Suprapubic skin (tissue), 4 donors: ENCODE data around the gene EXD3. TPM values are rescaled to one million over a fixed set of nuclear protein-coding genes. Genes with fewer than 3 reads are reported as not detected.

Source experiments
- DNase-seq, 2 donors: peaks; one replicate each; pipeline ENCODE4 v3.0.0-alpha.2; 2019; ENCODE audit warnings: low spot score in 2 of 2
- H3K27ac ChIP-seq: fragments of 200-600 bp; sonication (generic); one replicate; pipeline ENCODE4 v1.5.1; 2019
- H3K27me3 ChIP-seq: fragments of 200-600 bp; sonication (generic); one replicate; pipeline ENCODE4 v1.5.1; 2019
- H3K36me3 ChIP-seq: fragments of 200-600 bp; sonication (generic); one replicate; pipeline ENCODE4 v1.5.1; 2019
- H3K4me1 ChIP-seq: fragments of 200-600 bp; sonication (generic); one replicate; pipeline ENCODE4 v1.5.1; 2019
- H3K4me3 ChIP-seq: fragments of 200-600 bp; sonication (generic); one replicate; pipeline ENCODE4 v1.5.1; 2019; ENCODE audit warnings: mild to moderate bottlenecking
- H3K9me3 ChIP-seq: fragments of 200-600 bp; sonication (generic); one replicate; pipeline ENCODE4 v1.5.1; 2019
- EP300 ChIP-seq: sonication (generic); formaldehyde crosslinking; IDR thresholded peaks from one replicate; pipeline ENCODE4 v1.6.1; 2017; ENCODE audit warnings: antibody characterized with exemption
- POLR2A ChIP-seq, 2 donors: fragments of 450-650 bp; IDR thresholded peaks; one replicate each; pipeline ENCODE4 v1.6.1; 2017; ENCODE audit warnings: antibody characterized with exemption in 2 of 2, mild to moderate bottlenecking in 2 of 2, moderate library complexity in 2 of 2
- POLR2AphosphoS5 ChIP-seq, 3 donors: sonication (generic); formaldehyde crosslinking; IDR thresholded peaks; one replicate each; pipeline ENCODE4 v1.6.1; 2017; ENCODE audit warnings: antibody characterized with exemption in 3 of 3
- WGBS: methylation state at CpG from one replicate; pipeline ENCODE4 v1.1.5; 2018; 5-methylcytosine and 5-hydroxymethylcytosine counted together
- total RNA-seq, 4 donors: library from RNA; depleted of rRNA; stranded (reverse); fragments of >200 nt; gene quantifications; one replicate each; pipeline ENCODE4 v1.1.0, GENCODE V29; 2016
- TF ChIP-seq, protein P1 (sequence below), 2 donors: fragments of 200-600 bp in 1 of 2; fragments of 450-650 bp in 1 of 2; sonication (generic) in 1 of 2; IDR thresholded peaks; one replicate each; pipeline ENCODE4 v1.5.1; 2016 to 2019; ENCODE audit warnings: antibody characterized with exemption in 2 of 2, mild to moderate bottlenecking in 1 of 2, moderate library complexity in 1 of 2

The EXD3 gene
- total RNA-seq, 4 donors from 2014 or later: 7.3 to 54.0 (median 16.4) TPM

DNA sequence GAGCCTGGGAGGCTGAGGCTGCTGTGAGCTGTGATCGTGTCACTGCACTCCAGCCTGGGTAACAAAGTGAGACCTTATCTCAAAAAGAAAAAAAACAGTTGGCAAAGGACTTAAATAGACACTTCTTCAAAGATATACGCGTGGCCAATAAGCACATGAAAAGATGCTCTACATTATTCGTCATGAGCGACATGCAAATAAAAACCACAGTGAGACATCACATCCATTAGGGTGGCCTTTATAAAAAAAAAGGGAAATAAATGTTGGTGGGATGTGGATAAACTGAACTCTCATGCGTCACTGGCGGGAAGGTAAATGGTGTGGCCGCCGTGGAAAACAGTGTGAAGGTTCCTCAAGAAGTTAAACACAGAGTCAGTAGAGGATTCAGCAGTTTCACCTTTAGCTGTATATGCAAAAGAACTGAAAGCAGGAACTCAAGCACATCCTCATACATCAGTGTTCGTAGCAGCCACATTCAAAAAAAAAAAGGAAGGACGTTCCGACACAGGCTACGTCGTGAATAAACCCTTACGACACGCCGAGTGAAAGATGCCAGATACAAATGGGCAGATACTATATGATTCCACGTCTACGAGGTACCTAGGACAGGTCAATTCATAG is 96.4 kb downstream of the EXD3 start:
- no peak overlapping the region for H3K27ac ChIP-seq
- no peaks in the 10 kb centered on the region for H3K36me3 ChIP-seq
- no peaks in the 10 kb centered on the region for H3K4me1 ChIP-seq
- H3K27me3 ChIP-seq: no peaks in the 10 kb centered on the region
- WGBS: 82% methylated on average over 19 of the region's 19 CpGs
- no peak for DNase-seq
- H3K9me3 ChIP-seq: no peaks in the 10 kb centered on the region
- TF ChIP-seq EP300 (no peak), POLR2A (IDR thresholded peaks at IDR 0.05) (no peak), POLR2AphosphoS5 (IDR thresholded peaks at IDR 0.05) (no peak)
- TF ChIP-seq, protein P1, sequence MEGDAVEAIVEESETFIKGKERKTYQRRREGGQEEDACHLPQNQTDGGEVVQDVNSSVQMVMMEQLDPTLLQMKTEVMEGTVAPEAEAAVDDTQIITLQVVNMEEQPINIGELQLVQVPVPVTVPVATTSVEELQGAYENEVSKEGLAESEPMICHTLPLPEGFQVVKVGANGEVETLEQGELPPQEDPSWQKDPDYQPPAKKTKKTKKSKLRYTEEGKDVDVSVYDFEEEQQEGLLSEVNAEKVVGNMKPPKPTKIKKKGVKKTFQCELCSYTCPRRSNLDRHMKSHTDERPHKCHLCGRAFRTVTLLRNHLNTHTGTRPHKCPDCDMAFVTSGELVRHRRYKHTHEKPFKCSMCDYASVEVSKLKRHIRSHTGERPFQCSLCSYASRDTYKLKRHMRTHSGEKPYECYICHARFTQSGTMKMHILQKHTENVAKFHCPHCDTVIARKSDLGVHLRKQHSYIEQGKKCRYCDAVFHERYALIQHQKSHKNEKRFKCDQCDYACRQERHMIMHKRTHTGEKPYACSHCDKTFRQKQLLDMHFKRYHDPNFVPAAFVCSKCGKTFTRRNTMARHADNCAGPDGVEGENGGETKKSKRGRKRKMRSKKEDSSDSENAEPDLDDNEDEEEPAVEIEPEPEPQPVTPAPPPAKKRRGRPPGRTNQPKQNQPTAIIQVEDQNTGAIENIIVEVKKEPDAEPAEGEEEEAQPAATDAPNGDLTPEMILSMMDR (IDR thresholded peaks at IDR 0.05): no peak
- no peak overlapping the region for H3K4me3 ChIP-seq

DNA sequence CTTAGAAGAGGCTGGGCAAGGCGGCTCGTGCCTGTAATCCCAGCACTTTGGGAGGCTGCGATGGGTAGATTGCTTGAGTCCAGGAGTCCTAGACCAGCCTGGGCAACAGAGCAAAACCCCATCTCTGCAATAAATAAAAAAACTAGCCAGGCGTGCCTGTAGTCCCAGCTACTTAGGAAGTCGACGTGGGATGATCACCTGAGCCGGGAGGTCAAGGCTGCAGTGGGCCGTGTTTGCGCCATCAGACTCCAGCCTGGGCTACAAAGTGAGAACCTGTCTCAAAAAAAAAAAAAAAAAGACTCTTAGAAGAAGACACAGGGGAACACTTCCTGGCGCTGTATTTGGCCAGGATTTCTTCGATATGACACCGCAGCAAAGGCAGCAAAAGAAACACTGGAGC is 97.2 kb downstream of the EXD3 start:
- Histone ChIP-seq H3K4me1 (peaks cover 6% of the 10 kb centered on the region), H3K9me3 (no peaks in the 10 kb centered on the region), H3K4me3 (no peak overlapping the region), H3K36me3 (no peaks in the 10 kb centered on the region), H3K27me3 (no peaks in the 10 kb centered on the region), H3K27ac (no peak overlapping the region)
- 96% methylated on average over 11 of the region's 12 CpGs for WGBS
- TF ChIP-seq, protein P1 (IDR thresholded peaks at IDR 0.05): no peak
- TF ChIP-seq EP300: no peak
- TF ChIP-seq POLR2AphosphoS5 (IDR thresholded peaks at IDR 0.05): no peak
- TF ChIP-seq POLR2A (IDR thresholded peaks at IDR 0.05): no peak
- DNase-seq: no peak

DNA sequence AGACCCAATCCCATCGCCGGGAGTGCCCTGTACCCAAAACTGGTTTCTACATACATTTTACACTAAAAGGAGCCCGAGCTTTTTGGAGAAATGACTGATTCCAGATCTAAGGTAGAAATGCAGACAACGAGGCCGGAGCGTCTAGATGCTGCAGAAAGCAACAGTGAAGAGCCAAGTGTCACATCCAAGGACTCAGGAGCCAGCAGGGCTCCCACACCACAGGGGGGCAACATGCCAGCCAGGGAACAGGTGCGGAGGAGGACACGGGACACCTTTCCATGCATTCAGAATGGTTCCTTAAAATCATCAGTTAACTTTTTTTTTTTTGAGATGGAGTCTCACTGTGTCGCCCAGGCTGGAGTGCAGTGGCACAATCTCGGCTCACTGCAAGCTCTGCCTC is 97.8 kb downstream of the EXD3 start:
- H3K27me3 ChIP-seq: peaks cover 3% of the 10 kb centered on the region
- H3K4me1 ChIP-seq: peaks cover 11% of the 10 kb centered on the region
- DNase-seq: no peak
- no peaks in the 10 kb centered on the region for H3K36me3 ChIP-seq
- TF ChIP-seq, protein P1 (IDR thresholded peaks at IDR 0.05): no peak
- no peak overlapping the region for H3K27ac ChIP-seq
- no peaks in the 10 kb centered on the region for H3K9me3 ChIP-seq
- WGBS: 92% methylated on average over 10 of the region's 10 CpGs
- H3K4me3 ChIP-seq: no peak overlapping the region

- H3K9me3 ChIP-seq: no peaks in the 10 kb centered on the region
- H3K4me1 ChIP-seq: peaks cover 11% of the 10 kb centered on the region
- H3K27ac ChIP-seq: no peak overlapping the region
- H3K27me3 ChIP-seq: peaks cover 5% of the 10 kb centered on the region
- 92% methylated on average over 9 of the region's 37 CpGs for WGBS
- no peak for TF ChIP-seq EP300
- TF ChIP-seq POLR2A (IDR thresholded peaks at IDR 0.05): no peak
- H3K4me3 ChIP-seq: no peak overlapping the region
- no peak for DNase-seq
- H3K36me3 ChIP-seq: no peaks in the 10 kb centered on the region
Observed at GRCh38 chr9:137323531-137324331, 99.2 kb downstream of the EXD3 start.

- H3K27me3 ChIP-seq: peaks cover 19% of the 10 kb centered on the region
- no peaks in the 10 kb centered on the region for H3K9me3 ChIP-seq
- peaks cover 15% of the 10 kb centered on the region for H3K4me1 ChIP-seq
- no peaks in the 10 kb centered on the region for H3K36me3 ChIP-seq
- 79% methylated on average over 10 of the region's 22 CpGs for WGBS
- TF ChIP-seq, protein P1 (IDR thresholded peaks at IDR 0.05): no peak
- no peak for TF ChIP-seq POLR2A (IDR thresholded peaks at IDR 0.05)
- no peak for TF ChIP-seq EP300
- no peak for TF ChIP-seq POLR2AphosphoS5 (IDR thresholded peaks at IDR 0.05)
- DNase-seq: no peak
- H3K27ac ChIP-seq: no peak overlapping the region
- H3K4me3 ChIP-seq: no peak overlapping the region
Observed at GRCh38 chr9:137321726-137322361, 101.1 kb downstream of the EXD3 start.
